Measurements from ENCODE around the gene PLEKHH3. TPM values are rescaled to one million over a fixed set of nuclear protein-coding genes. Genes with fewer than 3 reads are reported as not detected.
"Not testable (repeated sequence)": the region's sequence is repeated elsewhere in the genome, so short reads cannot be mapped to it uniquely, and the experiment has no call there.

The PLEKHH3 gene
- total and polyA plus RNA-seq, 7 experiments from 2014 or later = 0.89 to 1.6 (median 1.1) TPM; not detected in 4

- DNase-seq (peak in 8 of 9 donors; percentile 30 to 57 (median 44)), ATAC-seq (peak; percentile 86)
- no peak overlapping the region for H3K27ac ChIP-seq (ENCODE audit: low read depth, low read length)
- peak overlapping the region; percentile 47 for H3K4me3 ChIP-seq (ENCODE audit: low read length)
- Mint-ChIP-seq H3K4me1 (peaks cover 7 to 30% (median 24%) of the 10 kb centered on the region in 7 donors), H3K27ac (peak overlapping the region in 5 of 9 donors; percentile 18 to 74 (median 39)), H3K27me3 (peaks cover 19 to 57% (median 26%) of the 10 kb centered on the region in 5 donors), H3K4me3 (peak overlapping the region; percentile 55 to 85 (median 79)), H3K9me3 (no peaks in the 10 kb centered on the region), H3K36me3 (peaks cover 2 to 19% (median 10%) of the 10 kb centered on the region in 5 donors)
- peaks cover 0 to 19% (median 0%) of the 10 kb centered on the region in 3 experiments for H3K36me3 ChIP-seq (ENCODE audit: control insufficient read depth in 2 of 3, insufficient read depth in 3 of 3, low read length in 3 of 3)
- ChIA-PET CTCF (interaction anchor here (0.6 kb wide), 1 partner anchor 97 kb away, joined by 3 read pairs; no protein-coding TSS in a partner anchor), POLR2A (interaction anchor here (1.5 kb wide), 1 partner anchor 11 kb away, joined by 7 read pairs; the partner anchor contains the start of gene TUBG2)
- H3K4me1 ChIP-seq (ENCODE audit: control insufficient read depth in 2 of 2, insufficient read depth in 2 of 2, low read length in 2 of 2) = peaks cover 2 to 19% of the 10 kb centered on the region in 2 donors
- no peaks in the 10 kb centered on the region for H3K9me3 ChIP-seq (ENCODE audit: control insufficient read depth in 2 of 3, low read length in 3 of 3)
- peaks cover 0 to 28% of the 10 kb centered on the region in 2 donors for H3K27me3 ChIP-seq (ENCODE audit: control insufficient read depth in 2 of 2, insufficient read depth in 2 of 2, low read length in 2 of 2)
- intact Hi-C loops (cut with micrococcal nuclease) = loop anchor here (1.0 to 10.0 kb wide), 3 partner anchors 9 to 355 kb away; partner anchors contain the start of gene BECN1 (in 1 of the 2)
Measured at GRCh38 chr17:42669977-42670788, 6.6 kb downstream of the PLEKHH3 start.

GRCh38 chr17:42669705-42669976 is 7.2 kb downstream of the PLEKHH3 start:
- Mint-ChIP-seq H3K4me3 (peak overlapping the region in 5 of 10 donors; percentile 25 to 71 (median 40)), H3K27me3 (peaks cover 15 to 52% (median 22%) of the 10 kb centered on the region in 5 donors), H3K27ac (no peak overlapping the region), H3K9me3 (no peaks in the 10 kb centered on the region), H3K36me3 (peaks cover 2 to 19% (median 10%) of the 10 kb centered on the region in 5 donors), H3K4me1 (peaks cover 7 to 27% (median 20%) of the 10 kb centered on the region in 7 donors)
- DNase-seq (no peak), ATAC-seq (no peak)
- POLR2A ChIA-PET = interaction anchor here (1.5 kb wide), 1 partner anchor 10 kb away, joined by 7 read pairs; the partner anchor contains the start of gene TUBG2
- intact Hi-C loops (cut with micrococcal nuclease) = no loop called here
- Histone ChIP-seq H3K36me3 (ENCODE audit: control insufficient read depth in 2 of 3, insufficient read depth in 3 of 3, low read length in 3 of 3) (peaks cover 0 to 20% (median 0%) of the 10 kb centered on the region in 3 experiments), H3K27me3 (ENCODE audit: control insufficient read depth in 2 of 2, insufficient read depth in 2 of 2, low read length in 2 of 2) (peaks cover 0 to 26% of the 10 kb centered on the region in 2 donors), H3K27ac (ENCODE audit: low read depth, low read length) (no peak overlapping the region), H3K4me3 (ENCODE audit: low read length) (no peak overlapping the region), H3K9me3 (ENCODE audit: control insufficient read depth in 2 of 3, low read length in 3 of 3) (no peaks in the 10 kb centered on the region), H3K4me1 (ENCODE audit: control insufficient read depth in 2 of 2, insufficient read depth in 2 of 2, low read length in 2 of 2) (peaks cover 2 to 16% of the 10 kb centered on the region in 2 donors)
- CTCF ChIA-PET = interaction anchor here (0.6 kb wide), 1 partner anchor 97 kb away, joined by 3 read pairs; no protein-coding TSS in a partner anchor

- H3K9me3 ChIP-seq (ENCODE audit: control insufficient read depth in 2 of 3, low read length in 3 of 3) = no peaks in the 10 kb centered on the region
- H3K4me1 ChIP-seq (ENCODE audit: control insufficient read depth in 2 of 2, insufficient read depth in 2 of 2, low read length in 2 of 2) = peaks cover 2 to 10% of the 10 kb centered on the region in 2 donors
- H3K36me3 ChIP-seq (ENCODE audit: control insufficient read depth in 2 of 3, insufficient read depth in 3 of 3, low read length in 3 of 3) = peaks cover 0 to 20% (median 0%) of the 10 kb centered on the region in 3 experiments
- ChIA-PET CTCF (interaction anchor here (0.6 kb wide), 2 partner anchors 18 to 553 kb away, joined by 3 to 4 read pairs; no protein-coding TSS in a partner anchor), POLR2A (interaction anchor here (1.0 to 2.3 kb wide), 2 partner anchors 9 to 12 kb away, joined by 3 to 5 read pairs; partner anchors contain the start of gene PLEKHH3)
- Mint-ChIP-seq H3K4me3 (no peak overlapping the region), H3K9me3 (no peaks in the 10 kb centered on the region), H3K4me1 (peaks cover 7 to 19% (median 14%) of the 10 kb centered on the region in 7 donors), H3K27me3 (peaks cover 7 to 33% (median 11%) of the 10 kb centered on the region in 5 donors), H3K36me3 (peaks cover 2 to 23% (median 10%) of the 10 kb centered on the region in 5 donors), H3K27ac (no peak overlapping the region)
- no peak overlapping the region for H3K4me3 ChIP-seq (ENCODE audit: low read length)
- intact Hi-C loops (cut with micrococcal nuclease) = no loop called here
- ATAC-seq = no peak
- H3K27me3 ChIP-seq (ENCODE audit: control insufficient read depth in 2 of 2, insufficient read depth in 2 of 2, low read length in 2 of 2) = peaks cover 0 to 15% of the 10 kb centered on the region in 2 donors
- H3K27ac ChIP-seq (ENCODE audit: low read depth, low read length) = no peak overlapping the region
- DNase-seq = no peak
Measured at GRCh38 chr17:42667088-42667951, 9.5 kb downstream of the PLEKHH3 start.

DNA sequence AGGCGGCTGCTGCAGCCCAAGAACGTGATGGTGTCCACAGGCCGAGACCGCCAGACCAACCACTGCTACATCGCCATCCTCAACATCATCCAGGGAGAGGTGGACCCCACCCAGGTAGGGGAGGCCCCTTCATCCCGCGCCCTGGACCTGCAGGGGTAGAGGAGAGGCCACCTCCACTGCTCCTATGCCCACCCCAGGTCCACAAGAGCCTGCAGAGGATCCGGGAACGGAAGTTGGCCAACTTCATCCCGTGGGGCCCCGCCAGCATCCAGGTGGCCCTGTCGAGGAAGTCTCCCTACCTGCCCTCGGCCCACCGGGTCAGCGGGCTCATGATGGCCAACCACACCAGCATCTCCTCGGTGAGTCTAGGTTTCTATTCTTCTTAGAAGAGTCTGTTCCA is 10.7 kb downstream of the PLEKHH3 start:
- H3K36me3 ChIP-seq (ENCODE audit: control insufficient read depth in 2 of 3, insufficient read depth in 3 of 3, low read length in 3 of 3) = peaks cover 0 to 20% (median 0%) of the 10 kb centered on the region in 3 experiments
- intact Hi-C loops (cut with micrococcal nuclease); H3K27ac ChIP-seq (ENCODE audit: low read depth, low read length); H3K27ac Mint-ChIP-seq; H3K27me3 ChIP-seq (ENCODE audit: control insufficient read depth in 2 of 2, insufficient read depth in 2 of 2, low read length in 2 of 2); DNase-seq; H3K4me3 ChIP-seq (ENCODE audit: low read length); H3K4me3 Mint-ChIP-seq; H3K9me3 ChIP-seq (ENCODE audit: control insufficient read depth in 2 of 3, low read length in 3 of 3); ATAC-seq; H3K9me3 Mint-ChIP-seq; H3K4me1 ChIP-seq (ENCODE audit: control insufficient read depth in 2 of 2, insufficient read depth in 2 of 2, low read length in 2 of 2): not testable (repeated sequence)
- Mint-ChIP-seq H3K4me1 (peaks cover 0 to 12% (median 8%) of the 10 kb centered on the region in 7 donors), H3K27me3 (peaks cover 0 to 22% (median 4%) of the 10 kb centered on the region in 5 donors), H3K36me3 (peaks cover 2 to 23% (median 10%) of the 10 kb centered on the region in 5 donors)
- ChIA-PET POLR2A (interaction anchor here (1.0 kb wide), 1 partner anchor 11 kb away, joined by 3 read pairs; the partner anchor contains the start of gene PLEKHH3), CTCF (interaction anchor here (0.6 kb wide), 1 partner anchor 552 kb away, joined by 4 read pairs; no protein-coding TSS in a partner anchor)

DNA sequence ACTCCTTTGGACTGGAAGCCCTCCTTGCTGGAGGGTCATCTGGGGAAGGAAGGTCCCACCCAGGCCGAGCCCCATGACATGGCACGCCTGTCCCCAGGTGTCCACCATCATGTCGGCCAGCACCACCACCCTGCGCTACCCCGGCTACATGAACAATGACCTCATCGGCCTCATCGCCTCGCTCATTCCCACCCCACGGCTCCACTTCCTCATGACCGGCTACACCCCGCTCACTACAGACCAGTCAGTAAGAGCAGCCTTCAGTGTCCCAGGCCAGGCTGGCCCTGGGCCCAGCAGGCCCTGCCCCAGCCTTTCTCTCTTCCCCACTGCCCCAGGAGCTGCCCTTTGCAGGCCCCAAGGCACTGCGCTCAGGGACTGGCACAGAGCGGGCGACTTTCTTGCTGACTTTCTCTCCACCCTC is 11.2 kb downstream of the PLEKHH3 start:
- CTCF ChIA-PET = no interaction called here
- peaks cover 0 to 16% (median 4%) of the 10 kb centered on the region in 5 donors for H3K27me3 Mint-ChIP-seq
- H3K36me3 ChIP-seq (ENCODE audit: control insufficient read depth in 2 of 3, insufficient read depth in 3 of 3, low read length in 3 of 3) = peaks cover 0 to 20% (median 0%) of the 10 kb centered on the region in 3 experiments

More for the DNA sequence above, 11.2 kb downstream of the PLEKHH3 start:
- ATAC-seq (no peak), DNase-seq (no peak)
- Mint-ChIP-seq H3K36me3 (peaks cover 2 to 23% (median 10%) of the 10 kb centered on the region in 5 donors), H3K4me1 (peaks cover 0 to 9% (median 5%) of the 10 kb centered on the region in 7 donors), H3K9me3 (no peaks in the 10 kb centered on the region), H3K27ac (no peak overlapping the region), H3K4me3 (no peak overlapping the region)
- Histone ChIP-seq H3K4me3 (ENCODE audit: low read length) (no peak overlapping the region), H3K27ac (ENCODE audit: low read depth, low read length) (no peak overlapping the region), H3K4me1 (ENCODE audit: control insufficient read depth in 2 of 2, insufficient read depth in 2 of 2, low read length in 2 of 2) (peaks cover 0 to 2% of the 10 kb centered on the region in 2 donors), H3K9me3 (ENCODE audit: control insufficient read depth in 2 of 3, low read length in 3 of 3) (no peaks in the 10 kb centered on the region), H3K27me3 (ENCODE audit: control insufficient read depth in 2 of 2, insufficient read depth in 2 of 2, low read length in 2 of 2) (no peaks in the 10 kb centered on the region)
- POLR2A ChIA-PET = no interaction called here
- intact Hi-C loops (cut with micrococcal nuclease) = no loop called here
